Activated CD8-positive, alpha-beta memory T cell treated with anti-CD3 and anti-CD28 coated beads for 1 hour (primary cell): ENCODE measurements around the gene SLC16A4.
A peak's percentile ranks its signal among the peaks of the same experiment; 100 is the strongest.

ENCODE experiments used
- DNase-seq, 2 donors: peaks; one replicate each; pipeline ENCODE4 v3.0.0-alpha.2; 2020; ENCODE audit warnings: low read depth in 1 of 2; ENCODE audit errors: extremely low read depth in 1 of 2

Gene SLC16A4

DNA sequence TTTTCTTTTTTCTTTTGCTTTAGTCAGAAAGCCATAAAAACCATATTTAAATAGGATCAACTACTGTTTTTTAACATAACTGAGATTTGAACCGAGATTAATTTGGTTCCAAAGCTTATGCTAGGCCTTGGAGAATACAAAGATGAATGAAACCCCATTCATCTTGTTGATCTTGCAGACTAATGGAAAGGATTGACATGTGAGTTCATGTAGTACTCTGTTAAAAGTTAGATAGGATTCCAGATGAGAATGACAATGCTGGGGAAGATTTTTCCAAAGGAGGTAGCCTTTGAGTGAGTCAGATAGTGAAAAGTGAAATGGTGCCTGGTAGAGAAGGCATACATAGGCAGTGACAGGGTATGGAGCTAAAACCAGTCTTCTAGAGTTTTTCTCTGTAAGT is 29.0 kb downstream of the SLC16A4 start:
- DNase-seq, result no peak

GRCh38 chr1:110360431-110360830 is 30.4 kb downstream of the SLC16A4 start:
- DNase-seq, result no peak

GRCh38 chr1:110356379-110356778 is 34.4 kb downstream of the SLC16A4 start:
- no peak for DNase-seq

GRCh38 chr1:110355321-110355720 is 35.5 kb downstream of the SLC16A4 start:
- DNase-seq, result no peak

DNA sequence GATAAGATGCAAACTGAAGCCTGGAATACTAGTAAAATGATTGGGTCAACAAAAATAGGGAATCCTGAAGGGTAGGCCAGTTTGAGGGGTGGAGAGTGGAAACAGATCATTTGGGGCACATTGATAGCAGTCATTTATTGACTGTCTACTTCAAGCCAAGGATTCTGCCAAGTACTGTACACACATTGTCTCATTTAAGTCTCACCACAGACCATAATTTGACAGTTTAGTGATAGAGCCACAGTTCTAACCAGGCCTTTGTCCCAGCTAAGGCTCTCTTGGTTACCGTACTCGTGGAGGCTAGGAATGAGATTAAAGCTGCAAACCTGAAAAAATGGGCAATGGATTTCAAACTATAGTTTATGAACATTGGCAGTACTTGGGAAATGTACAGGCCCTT is 40.5 kb downstream of the SLC16A4 start:
- DNase-seq, result no peak

DNA sequence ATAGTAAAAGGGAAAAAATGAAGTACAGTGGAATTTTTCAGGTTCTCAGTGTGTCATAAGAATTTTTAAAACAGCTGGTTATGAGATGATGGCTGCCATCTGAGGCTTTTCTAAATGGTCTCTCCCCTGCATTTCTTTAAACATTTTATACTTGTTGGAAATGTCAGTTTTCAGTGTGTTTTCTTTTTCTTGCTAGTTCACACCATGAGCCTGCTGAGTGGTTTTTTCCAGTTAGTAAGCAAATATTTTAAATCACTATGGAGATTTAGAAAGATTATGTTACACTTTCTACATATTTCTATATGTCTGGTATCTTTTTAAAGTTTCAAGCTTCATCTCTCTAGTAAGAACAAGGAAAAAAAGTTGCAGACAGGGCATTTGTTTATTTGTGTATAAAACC is 42.1 kb downstream of the SLC16A4 start:
- DNase-seq, result no peak

- no peak for DNase-seq
These were observed 42.8 kb downstream of the SLC16A4 start for GRCh38 chr1:110348050-110348449.

DNA sequence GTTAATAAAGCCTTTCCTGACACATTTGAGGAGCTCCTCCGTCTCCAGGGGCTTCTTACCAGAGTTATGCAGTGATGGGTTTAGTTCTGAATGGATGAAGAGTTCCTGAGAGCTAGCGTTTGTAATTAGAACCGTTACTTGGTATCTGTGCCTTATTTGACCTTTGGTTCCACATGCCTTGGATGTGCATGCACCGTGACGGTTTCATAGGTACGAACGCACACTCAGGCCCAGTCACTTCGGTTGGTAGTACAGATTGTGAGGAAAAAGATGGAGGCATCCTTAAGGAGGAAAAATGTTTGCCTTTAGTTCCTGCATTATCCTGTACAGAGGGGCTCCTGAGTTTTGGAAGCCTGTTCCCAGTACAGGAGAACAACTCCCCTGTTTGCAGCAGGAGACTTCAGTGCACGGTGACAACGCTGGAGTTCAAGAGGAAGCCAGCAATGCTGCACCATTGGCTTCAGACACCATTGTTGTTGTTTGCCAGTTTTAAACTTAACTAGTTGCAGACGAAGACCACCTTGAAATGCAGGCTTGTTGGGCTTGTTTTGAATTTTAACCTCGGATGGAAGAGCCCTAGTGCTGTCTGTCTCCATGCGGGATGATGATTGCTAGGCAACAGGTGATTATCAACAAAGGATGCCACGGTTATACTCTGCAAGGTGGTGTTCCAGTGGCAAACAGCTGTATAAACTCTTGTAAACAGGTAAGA is 43.5 kb downstream of the SLC16A4 start:
- DNase-seq, result no peak

DNA sequence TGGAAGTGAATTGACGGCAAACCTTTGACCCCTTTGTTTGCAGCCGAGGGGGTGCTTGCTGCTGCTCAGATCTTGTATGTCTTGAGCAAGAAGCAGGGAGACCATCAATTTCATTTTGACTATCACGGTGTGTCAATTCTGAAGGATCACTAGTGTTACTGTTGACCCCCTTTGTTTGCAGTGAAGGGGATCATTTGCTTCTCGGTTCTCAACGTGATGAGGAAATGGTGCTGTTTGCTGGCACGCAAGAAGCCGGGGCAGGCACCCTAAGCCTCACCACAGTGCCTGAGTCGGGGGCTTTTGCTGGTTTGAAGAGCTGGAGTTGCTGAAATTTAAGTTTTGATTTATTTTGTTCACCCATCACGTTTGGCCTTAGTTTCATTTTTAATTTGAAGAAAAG is 44.1 kb downstream of the SLC16A4 start:
- DNase-seq, result no peak

DNA sequence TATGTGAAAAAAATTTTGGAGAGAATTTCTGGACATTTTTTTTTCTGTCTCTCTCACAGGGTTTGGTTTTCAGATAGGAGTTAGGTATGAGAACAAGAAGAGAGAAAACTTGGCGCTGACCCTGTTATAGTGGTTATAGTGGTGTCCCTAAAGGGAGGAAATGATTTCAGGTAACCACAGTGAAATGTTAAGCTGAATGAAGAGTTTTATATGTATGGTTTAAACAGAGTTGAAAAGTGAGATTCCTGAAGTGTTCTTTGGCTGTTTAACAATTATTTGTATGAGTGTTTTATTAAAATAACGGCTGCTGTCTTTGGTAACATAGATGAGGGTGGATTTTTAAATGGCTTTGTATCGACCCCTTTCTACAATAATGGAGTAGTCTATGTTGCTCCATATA is 45.3 kb downstream of the SLC16A4 start:
- DNase-seq, result no peak

DNA sequence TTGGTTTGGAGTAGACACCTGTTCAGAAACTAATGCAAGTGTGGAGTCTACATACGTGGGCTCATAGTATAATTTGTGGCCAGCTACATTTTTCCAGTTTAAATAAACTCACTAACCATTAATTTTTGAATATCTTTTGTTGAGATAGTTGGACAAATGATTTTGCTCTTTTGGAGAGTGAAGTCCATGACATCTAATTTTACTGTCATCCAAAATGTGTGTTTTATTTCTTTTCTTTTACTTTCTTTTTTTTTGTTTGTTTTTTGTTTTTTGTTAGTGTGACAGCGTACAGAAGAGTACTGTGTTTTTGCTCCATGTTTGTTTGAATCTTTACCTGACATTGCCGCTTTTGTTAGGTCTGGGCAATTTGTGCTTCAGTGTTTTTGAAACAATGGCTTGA is 46.7 kb downstream of the SLC16A4 start:
- DNase-seq, result no peak

GRCh38 chr1:110343249-110343648 is 47.6 kb downstream of the SLC16A4 start:
- no peak for DNase-seq

DNA sequence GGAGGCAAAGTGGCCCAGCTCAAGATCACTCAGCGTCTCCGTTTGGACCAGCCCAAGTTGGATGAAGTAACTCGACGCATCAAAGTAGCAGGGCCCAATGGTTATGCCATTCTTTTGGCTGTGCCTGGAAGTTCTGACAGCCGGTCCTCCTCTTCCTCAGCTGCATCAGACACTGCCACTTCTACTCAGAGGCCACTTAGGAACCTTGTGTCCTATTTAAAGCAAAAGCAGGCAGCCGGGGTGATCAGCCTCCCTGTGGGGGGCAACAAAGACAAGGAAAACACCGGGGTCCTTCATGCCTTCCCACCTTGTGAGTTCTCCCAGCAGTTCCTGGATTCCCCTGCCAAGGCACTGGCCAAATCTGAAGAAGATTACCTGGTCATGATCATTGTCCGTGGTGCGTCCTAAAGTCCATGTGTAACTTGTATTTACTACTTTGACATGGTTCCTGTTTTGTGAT is 48.9 kb downstream of the SLC16A4 start:
- no peak for DNase-seq

DNA sequence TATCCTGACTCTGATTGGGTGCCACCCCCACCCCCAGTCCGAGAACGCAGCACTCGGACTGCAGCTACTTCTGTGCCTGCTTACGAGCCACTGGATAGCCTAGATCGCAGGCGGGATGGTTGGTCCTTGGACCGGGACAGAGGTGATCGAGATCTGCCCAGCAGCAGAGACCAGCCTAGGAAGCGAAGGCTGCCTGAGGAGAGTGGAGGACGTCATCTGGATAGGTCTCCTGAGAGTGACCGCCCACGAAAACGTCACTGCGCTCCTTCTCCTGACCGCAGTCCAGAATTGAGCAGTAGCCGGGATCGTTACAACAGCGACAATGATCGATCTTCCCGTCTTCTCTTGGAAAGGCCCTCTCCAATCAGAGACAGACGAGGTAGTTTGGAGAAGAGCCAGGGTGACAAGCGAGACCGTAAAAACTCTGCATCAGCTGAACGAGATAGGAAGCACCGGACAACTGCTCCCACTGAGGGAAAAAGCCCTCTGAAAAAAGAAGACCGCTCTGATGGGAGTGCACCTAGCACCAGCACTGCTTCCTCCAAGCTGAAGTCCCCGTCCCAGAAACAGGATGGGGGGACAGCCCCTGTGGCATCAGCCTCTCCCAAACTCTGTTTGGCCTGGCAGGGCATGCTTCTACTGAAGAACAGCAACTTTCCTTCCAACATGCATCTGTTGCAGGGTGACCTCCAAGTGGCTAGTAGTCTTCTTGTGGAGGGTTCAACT is 49.5 kb downstream of the SLC16A4 start:
- DNase-seq, result no peak

DNA sequence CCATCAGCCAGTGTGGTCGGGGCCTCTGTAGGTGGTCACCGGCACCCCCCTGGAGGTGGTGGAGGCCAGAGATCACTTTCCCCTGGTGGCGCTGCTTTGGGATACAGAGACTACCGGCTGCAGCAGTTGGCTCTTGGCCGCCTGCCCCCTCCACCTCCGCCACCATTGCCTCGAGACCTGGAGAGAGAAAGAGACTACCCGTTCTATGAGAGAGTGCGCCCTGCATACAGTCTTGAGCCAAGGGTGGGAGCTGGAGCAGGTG is 50.7 kb downstream of the SLC16A4 start:
- DNase-seq, result no peak

DNA sequence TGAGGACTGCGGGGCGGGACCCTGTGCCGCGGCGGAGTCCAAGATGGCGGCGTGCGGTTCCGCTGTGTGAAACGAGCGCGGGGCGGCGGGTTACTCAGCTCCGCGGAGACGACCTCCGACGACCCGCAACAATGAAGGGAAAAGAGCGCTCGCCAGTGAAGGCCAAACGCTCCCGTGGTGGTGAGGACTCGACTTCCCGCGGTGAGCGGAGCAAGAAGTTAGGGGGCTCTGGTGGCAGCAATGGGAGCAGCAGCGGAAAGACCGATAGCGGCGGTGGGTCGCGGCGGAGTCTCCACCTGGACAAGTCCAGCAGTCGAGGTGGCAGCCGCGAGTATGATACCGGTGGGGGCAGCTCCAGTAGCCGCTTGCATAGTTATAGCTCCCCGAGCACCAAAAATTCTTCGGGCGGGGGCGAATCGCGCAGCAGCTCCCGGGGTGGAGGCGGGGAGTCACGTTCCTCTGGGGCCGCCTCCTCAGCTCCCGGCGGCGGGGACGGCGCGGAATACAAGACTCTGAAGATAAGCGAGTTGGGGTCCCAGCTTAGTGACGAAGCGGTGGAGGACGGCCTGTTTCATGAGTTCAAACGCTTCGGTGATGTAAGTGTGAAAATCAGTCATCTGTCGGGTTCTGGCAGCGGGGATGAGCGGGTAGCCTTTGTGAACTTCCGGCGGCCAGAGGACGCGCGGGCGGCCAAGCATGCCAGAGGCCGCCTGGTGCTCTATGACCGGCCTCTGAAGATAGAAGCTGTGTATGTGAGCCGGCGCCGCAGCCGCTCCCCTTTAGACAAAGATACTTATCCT is 51.2 kb downstream of the SLC16A4 start:
- peak in 1 of 2 donors; percentile 41 for DNase-seq

DNA sequence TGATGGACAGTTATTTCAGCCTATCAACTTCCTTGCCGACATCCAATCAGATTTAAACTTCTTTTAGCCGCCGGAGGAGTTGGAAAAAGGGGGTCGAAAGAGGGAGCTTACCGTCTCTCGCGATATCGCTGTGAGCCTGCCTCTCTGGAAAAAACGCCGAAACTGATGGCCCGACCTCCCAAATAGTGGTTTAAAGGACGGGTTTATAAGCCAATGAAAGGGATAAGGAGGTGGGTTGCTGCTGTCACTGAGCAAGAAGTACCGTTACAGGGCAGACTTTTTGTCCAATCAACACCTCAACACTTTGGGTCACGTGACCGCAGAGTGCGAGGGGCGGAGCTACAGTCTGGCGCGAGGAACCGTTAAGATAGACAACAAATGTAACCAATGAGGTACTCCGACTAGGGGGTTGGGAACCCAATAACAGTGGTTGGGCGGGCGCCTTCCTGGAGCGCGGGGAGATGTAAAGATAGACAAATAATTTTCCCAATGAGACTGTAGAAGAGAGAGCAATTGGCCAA is 51.9 kb downstream of the SLC16A4 start, which contains the start of gene RBM15:
RBM15 (plus strand) TSS at position 492 of the 521 bp plus-strand sequence; CDS start at position 521, 29 bp downstream.
- DNase-seq, result peak; percentile 90 to 97

- DNase-seq, result peak; percentile 87 to 93
These were observed 52.4 kb downstream of the SLC16A4 start for GRCh38 chr1:110338309-110338885.

DNA sequence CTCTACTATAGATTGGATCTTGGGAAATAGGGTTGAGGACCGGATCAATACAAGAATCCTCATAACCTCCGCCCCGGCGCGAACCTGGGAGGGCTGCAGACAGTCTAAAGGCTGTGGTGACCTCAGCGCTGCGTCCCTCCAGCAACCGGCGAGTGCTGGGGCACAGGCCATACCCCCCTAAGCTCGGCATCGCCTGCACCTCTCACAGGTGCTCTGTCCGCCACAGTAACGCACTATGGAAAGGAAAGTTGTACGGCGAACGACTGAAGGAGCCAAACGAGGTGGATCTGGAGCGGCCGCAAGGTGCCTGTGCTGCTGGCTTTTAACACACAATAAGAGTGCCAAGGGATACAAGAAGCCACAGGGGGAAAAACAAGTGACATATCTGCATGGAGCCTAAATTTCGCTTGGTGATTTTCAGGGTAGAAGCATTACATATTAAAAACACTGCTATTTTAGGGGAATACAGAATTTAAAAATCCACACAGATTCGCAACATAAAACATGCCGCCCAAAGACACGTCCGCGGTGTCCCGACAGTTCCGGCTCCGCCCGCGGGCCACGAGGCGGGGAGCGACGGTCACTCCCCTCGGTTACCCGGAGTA is 53.0 kb downstream of the SLC16A4 start:
- DNase-seq, result no peak

GRCh38 chr1:110336300-110337039 is 54.4 kb downstream of the SLC16A4 start:
- DNase-seq, result no peak
